GM12878 (cell line): ENCODE measurements around the gene KRT72. TPM values are rescaled to one million over a fixed set of nuclear protein-coding genes. Genes with fewer than 3 reads are reported as not detected.

Experiments
- ATAC-seq: fragments of 200-7000 bp; cut with Tn5 transposase; 3 replicates; pipeline ENCODE4 v1.9.1; 2020; ENCODE audit warnings: mild to moderate bottlenecking, moderate library complexity
- BruUV-seq: library from RNA; stranded (reverse); fragments of 400-500 nt; replicated peaks from 2 replicates; lab custom pipeline; 2021; lab: Mats Ljungman, UMichigan
- CTCF ChIA-PET: fragments of 300-600 bp; sonication (Branson Sonifier 250); formaldehyde crosslinking; extraction: SDS; loops from one replicate; lab custom pipeline; 2021; ENCODE audit warnings: inconsistent platforms; lab: Yijun Ruan, JAX
- POLR2A ChIA-PET: fragments of 350-600 bp; formaldehyde crosslinking; extraction: SDS; loops from one replicate; lab custom pipeline; 2021; ENCODE audit warnings: inconsistent platforms; lab: Charles Lee
- RAD21 ChIA-PET: fragments of 300-600 bp; sonication (Branson Sonifier 250); formaldehyde crosslinking; loops from one replicate; lab custom pipeline; 2023; ENCODE audit warnings: antibody characterized with exemption; ENCODE audit not compliant: unreplicated experiment; lab: Charles Lee
- SMC1A ChIA-PET: fragments of 300-600 bp; sonication (Branson Sonifier 250); formaldehyde crosslinking; loops from one replicate; lab custom pipeline; 2023; ENCODE audit not compliant: unreplicated experiment, uncharacterized antibody; lab: Charles Lee
- DNase-seq: peaks from one replicate; pipeline ENCODE4 v3.0.0-alpha.2; 2011; ENCODE audit warnings: low read depth, low spot score
- FAIRE-seq: peaks from 3 replicates; lab custom pipeline; 2011; peaks lifted over from hg19 to GRCh38; lab: Jason Lieb, UNC
- H2AFZ ChIP-seq: 2 replicates; pipeline ENCODE4 v1.6.0; 2011; ENCODE audit warnings: low read depth, low read length, control low read depth; ENCODE audit not compliant: control insufficient read depth
- H3K27ac ChIP-seq: 2 replicates; pipeline ENCODE4 v1.5.1; 2011; ENCODE audit warnings: control low read depth; ENCODE audit not compliant: control insufficient read depth, insufficient read depth
- H3K27me3 ChIP-seq, 2 experiments: replicated peaks in 1 of 2; 2 replicates each; pipeline versions ENCODE4 v1.6.0 to v1.6.1; 2011; ENCODE audit warnings: low read length in 1 of 2; ENCODE audit not compliant: control insufficient read depth in 2 of 2, insufficient read depth in 2 of 2
- H3K36me3 ChIP-seq, 2 experiments: 2 replicates each; pipeline ENCODE4 v1.5.1; 2011; ENCODE audit warnings: low read length in 1 of 2; ENCODE audit not compliant: control insufficient read depth in 2 of 2, insufficient read depth in 2 of 2
- H3K4me1 ChIP-seq: 2 replicates; pipeline ENCODE4 v1.6.1; 2011; ENCODE audit warnings: mild to moderate bottlenecking, low read length, moderate library complexity, mixed read lengths; ENCODE audit not compliant: control insufficient read depth, insufficient read depth
- H3K4me2 ChIP-seq: 2 replicates; pipeline ENCODE4 v1.6.0; 2011; ENCODE audit warnings: control low read depth; ENCODE audit not compliant: control insufficient read depth, insufficient read depth
- H3K4me3 ChIP-seq: fragments of 200-600 bp; sonication (generic); 2 replicates; pipeline ENCODE4 v1.5.1; 2016
- H3K79me2 ChIP-seq: 2 replicates; pipeline ENCODE4 v1.6.0; 2011; ENCODE audit warnings: low read length; ENCODE audit not compliant: control insufficient read depth, insufficient read depth
- H3K9ac ChIP-seq: 2 replicates; pipeline ENCODE4 v1.8.0; 2011; ENCODE audit warnings: low read length, control low read depth, mixed read lengths; ENCODE audit not compliant: control insufficient read depth, insufficient read depth
- H3K9me3 ChIP-seq: replicated peaks from 3 replicates; pipeline ENCODE4 v1.5.1; 2011; ENCODE audit warnings: mild to moderate bottlenecking, low read length; ENCODE audit not compliant: control insufficient read depth, insufficient read depth
- H4K20me1 ChIP-seq: 2 replicates; pipeline ENCODE4 v1.6.0; 2011; ENCODE audit not compliant: control insufficient read depth, insufficient read depth
- ATF2 ChIP-seq: IDR thresholded peaks from 2 replicates; pipeline ENCODE4 v1.6.1; 2012; ENCODE audit warnings: low read length, inconsistent platforms
- BCL3 ChIP-seq: IDR thresholded peaks from 2 replicates; pipeline ENCODE4 v1.6.1; 2011; ENCODE audit warnings: borderline replicate concordance, low read depth, mild to moderate bottlenecking, moderate library complexity, low read length; ENCODE audit not compliant: insufficient read depth, poor library complexity, severe bottlenecking
- BHLHE40 ChIP-seq, 2 experiments: fragments of 450-650 bp in 1 of 2; IDR thresholded peaks; 2 replicates each; pipeline ENCODE4 v1.6.1; 2011 to 2017; ENCODE audit warnings: low read depth in 2 of 2, borderline replicate concordance in 1 of 2, improper control_type of control experiment in 1 of 2, low read length in 1 of 2, mild to moderate bottlenecking in 1 of 2
- CBX5 ChIP-seq: sonication (generic); IDR thresholded peaks from 2 replicates; pipeline ENCODE4 v1.6.1; 2016; ENCODE audit warnings: low read depth, moderate library complexity, mild to moderate bottlenecking, inconsistent platforms
- E2F8 ChIP-seq: fragments of 450-650 bp; IDR thresholded peaks from 2 replicates; pipeline ENCODE4 v1.6.1; 2018; ENCODE audit warnings: mild to moderate bottlenecking, low read depth, moderate library complexity; ENCODE audit not compliant: partially characterized antibody
- FOXK2 ChIP-seq: fragments of 450-650 bp; IDR thresholded peaks from 2 replicates; pipeline ENCODE4 v1.6.1; 2017; ENCODE audit warnings: mild to moderate bottlenecking, moderate library complexity
- FOXM1 ChIP-seq: IDR thresholded peaks from 2 replicates; pipeline ENCODE4 v1.6.1; 2012; ENCODE audit warnings: low read depth, mild to moderate bottlenecking, inconsistent platforms, low read length, moderate library complexity
- PBX3 ChIP-seq: IDR thresholded peaks from 2 replicates; pipeline ENCODE4 v1.6.1; 2011; ENCODE audit warnings: mild to moderate bottlenecking, low read depth, low read length, moderate library complexity; ENCODE audit not compliant: insufficient replicate concordance
- RAD21 ChIP-seq: IDR thresholded peaks from 2 replicates; pipeline ENCODE4 v1.6.1; 2011; ENCODE audit warnings: mild to moderate bottlenecking, low read depth, low read length, moderate library complexity; ENCODE audit not compliant: insufficient read depth
- RAD51 ChIP-seq: fragments of 450-650 bp; IDR thresholded peaks from 2 replicates; pipeline ENCODE4 v1.6.1; 2016; ENCODE audit warnings: moderate library complexity, mild to moderate bottlenecking, inconsistent platforms
- RBBP5 ChIP-seq: fragments of 200-600 bp; sonication (generic); conservative IDR thresholded peaks from 2 replicates; pipeline ENCODE4 v1.6.1; 2016
- RCOR1 ChIP-seq: conservative IDR thresholded peaks from 2 replicates; pipeline ENCODE4 v1.6.1; 2012; ENCODE audit warnings: low read depth, low read length, improper control_type of control experiment
- RFX5 ChIP-seq: IDR thresholded peaks from 2 replicates; pipeline ENCODE4 v1.6.1; 2011; ENCODE audit warnings: low read depth, low read length, improper control_type of control experiment
- ZNF207 ChIP-seq: fragments of 450-650 bp; IDR thresholded peaks from 2 replicates; pipeline ENCODE4 v1.6.1; 2014; ENCODE audit warnings: antibody characterized with exemption, mild to moderate bottlenecking, borderline replicate concordance
- ZNF24 ChIP-seq: fragments of 450-650 bp; IDR thresholded peaks from 2 replicates; pipeline ENCODE4 v1.6.1; 2017; ENCODE audit warnings: antibody characterized with exemption, mild to moderate bottlenecking
- WGBS: methylation state at CpG from one replicate; pipeline ENCODE4 v1.1.6; 2016; ENCODE audit warnings: low lambda C conversion rate; ENCODE audit not compliant: insufficient replicate concordance, insufficient coverage; ENCODE audit errors: missing lambda C conversion rate; 5-methylcytosine and 5-hydroxymethylcytosine counted together
- in situ Hi-C: fragments of 300-500 bp; cut with MboI; formaldehyde crosslinking; loops from 9 replicates; pipeline ENCODE4 v1.14.3; 2018; ENCODE audit warnings: mixed read lengths
- intact Hi-C: fragments of 100-400 bp; cut with micrococcal nuclease; formaldehyde crosslinking; loops from one replicate; pipeline ENCODE4 v1.14.2; 2022; ENCODE audit not compliant: unreplicated experiment
- polyA plus RNA-seq, 11 experiments: library from polyadenylated mRNA; depleted of rRNA in 4 of 11; unstranded in 6 of 11; stranded (reverse) in 5 of 11; fragments of >200 nt; fragmentation: Nextera tagmentation in 4 of 11; fragmentation: Illumina TruSeq in 1 of 11; extraction: Ambion mirVana in 4 of 11; extraction: Trizol in 1 of 11; gene quantifications; 1 replicate in 1 of 11; 2 replicates in 10 of 11; pipeline versions ENCODE4 v1.2.1 to v1.2.3, GENCODE V29; 2011 to 2016; ENCODE audit warnings: inconsistent platforms in 2 of 11, missing spikeins in 2 of 11, low read depth in 1 of 11
- total RNA-seq, 4 experiments: library from RNA; depleted of rRNA in 3 of 4; stranded (reverse); fragments of >200 nt in 3 of 4; fragmentation: Illumina TruSeq in 1 of 4; extraction: Trizol in 1 of 4; gene quantifications; 2 replicates each; pipeline versions ENCODE4 v1.2.1 to v1.2.3, GENCODE V29; 2013 to 2021

KRT72 gene
- total and polyA plus RNA-seq, 10 of the 15 experiments (the other 5 are each of a cell fraction or from before 2014, with no cell fraction given): not detected

GRCh38 chr12:52606096-52606495, 4.8 kb upstream of the KRT72 start:
- ATAC-seq (no peak), FAIRE-seq (no peak), DNase-seq (no peak)
- Histone ChIP-seq H3K9ac (no peak overlapping the region), H3K79me2 (no peaks in the 10 kb centered on the region), H3K27me3 (peaks cover 3 to 6% of the 10 kb centered on the region in 2 experiments; a peak in 3 of 4 replicates), H3K27ac (no peak overlapping the region), H3K36me3 (no peaks in the 10 kb centered on the region), H3K4me3 (no peak overlapping the region), H4K20me1 (no peaks in the 10 kb centered on the region), H3K9me3 (no peaks in the 10 kb centered on the region), H3K4me2 (no peak overlapping the region), H3K4me1 (no peaks in the 10 kb centered on the region)
- SMC1A ChIA-PET: no interaction called here
- RAD21 ChIA-PET: no interaction called here
- WGBS: 27% methylated on average over 3 of the region's 3 CpGs
- in situ Hi-C loops (no loop called here), intact Hi-C loops (no loop called here)
- BruUV-seq: no TSS peak
- POLR2A ChIA-PET: no interaction called here
- CTCF ChIA-PET: no interaction called here
- TF ChIP-seq FOXK2 (no peak), ATF2 (no peak), PBX3 (no peak), RBBP5 (no peak), FOXM1 (no peak), RAD51 (no peak), BCL3 (no peak), CBX5 (no peak), ZNF24 (no peak), ZNF207 (no peak), RFX5 (no peak), RAD21 (no peak), BHLHE40 (IDR thresholded peaks at IDR 0.05; ENCODE audit: borderline replicate concordance in 1 of 2, low read depth in 2 of 2, low read length in 1 of 2) (no peak), RCOR1 (no peak), E2F8 (no peak)
- TF ChIP-seq, all 136 proteins: peak for 0
- H2AFZ ChIP-seq: no peak overlapping the region
